Epithelial cell of esophagus (primary cell): ENCODE data around the gene ZNF566.

Source experiments
- DNase-seq: peaks from one replicate; pipeline ENCODE4 v3.0.0; 2010; ENCODE audit warnings: low read depth
- H3K4me3 ChIP-seq: 2 replicates; pipeline ENCODE4 v1.5.1; 2011; ENCODE audit warnings: mild to moderate bottlenecking, low read length, control low read depth
- CTCF ChIP-seq: IDR thresholded peaks from 2 replicates; pipeline ENCODE4 v1.5.1; 2011; ENCODE audit warnings: low read depth, mild to moderate bottlenecking, low read length, control low read depth, inconsistent platforms; ENCODE audit not compliant: insufficient read depth; ENCODE audit errors: missing control alignments

ZNF566 gene

GRCh38 chr19:36418287-36419001 lies 70.9 kb downstream of the ZNF566 start, which contains the start of gene ZFP82:
ZFP82 (minus strand) TSS chr19:36418644; CDS start chr19:36409789, 8,855 bp downstream.
- TF ChIP-seq CTCF, result no peak
- peak within 1 kb of the TSS; percentile 69 for H3K4me3 ChIP-seq
- peak; percentile 67 for DNase-seq

- TF ChIP-seq CTCF, result no peak
- peak overlapping the region; percentile 69 for H3K4me3 ChIP-seq
- DNase-seq, result no peak
Observed at GRCh38 chr19:36417752-36418286, 71.5 kb downstream of the ZNF566 start.

- no peak overlapping the region for H3K4me3 ChIP-seq
- DNase-seq, result no peak
- TF ChIP-seq CTCF, result no peak
Observed at GRCh38 chr19:36409841-36410240, 79.5 kb downstream of the ZNF566 start.

GRCh38 chr19:36408101-36408500 lies 81.3 kb downstream of the ZNF566 start:
- DNase-seq, result no peak
- no peak for TF ChIP-seq CTCF
- H3K4me3 ChIP-seq, result no peak overlapping the region

GRCh38 chr19:36404498-36404897 lies 84.9 kb downstream of the ZNF566 start:
- DNase-seq, result no peak
- no peak for TF ChIP-seq CTCF
- no peak overlapping the region for H3K4me3 ChIP-seq

- no peak for TF ChIP-seq CTCF
- DNase-seq, result no peak
- H3K4me3 ChIP-seq, result no peak overlapping the region
Observed at GRCh38 chr19:36401475-36401874, 87.9 kb downstream of the ZNF566 start.

GRCh38 chr19:36398571-36398970 lies 90.8 kb downstream of the ZNF566 start:
- no peak for DNase-seq
- no peak for TF ChIP-seq CTCF
- H3K4me3 ChIP-seq, result no peak overlapping the region
